HG02970 (cell line): ENCODE results near the gene SSTR5.
"Not testable (repeated sequence)": the region's sequence is repeated elsewhere in the genome, so short reads cannot be mapped to it uniquely, and the experiment has no call there.

Experiments used
- ATAC-seq: cut with Tn5 transposase; IDR thresholded peaks from one replicate; pipeline ENCODE4 v1.9.1; 2021; ENCODE audit warnings: mild to moderate bottlenecking, moderate library complexity, moderate number of reproducible peaks; ENCODE audit not compliant: unreplicated experiment, low FRiP score

The SSTR5 gene

GRCh38 chr16:1072526-1073261 lies at the start of gene SSTR5:
Gene SSTR5 (plus strand): TSS chr16:1072747. CDS start chr16:1078869, 6,122 bp downstream.
- no peak for ATAC-seq

DNA sequence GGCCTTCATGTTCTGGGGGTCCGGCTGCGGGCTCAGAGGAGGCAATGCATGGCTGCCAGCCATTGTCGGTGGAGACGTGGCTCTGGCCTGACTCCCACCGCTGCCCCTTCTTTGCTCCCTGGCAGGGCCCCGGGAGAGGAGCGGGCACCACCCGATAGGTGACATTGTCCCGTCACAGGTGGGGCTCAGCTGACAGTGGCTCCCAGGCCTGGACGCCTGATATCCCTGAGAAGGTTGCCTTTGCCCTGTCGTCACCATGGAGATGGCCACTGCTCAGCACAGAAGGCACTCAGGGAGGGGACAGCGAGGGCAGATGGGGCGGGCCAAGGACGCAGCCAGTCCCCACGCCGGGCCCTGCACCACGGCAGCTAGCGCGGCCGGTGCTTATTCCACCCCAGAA lies 48.4 kb upstream of the SSTR5 start:
- ATAC-seq: no peak

- ATAC-seq: not testable (repeated sequence)
Measured at GRCh38 chr16:1025183-1025809, 47.3 kb upstream of the SSTR5 start.

- no peak for ATAC-seq
Measured at GRCh38 chr16:1026057-1026783, 46.3 kb upstream of the SSTR5 start.

DNA sequence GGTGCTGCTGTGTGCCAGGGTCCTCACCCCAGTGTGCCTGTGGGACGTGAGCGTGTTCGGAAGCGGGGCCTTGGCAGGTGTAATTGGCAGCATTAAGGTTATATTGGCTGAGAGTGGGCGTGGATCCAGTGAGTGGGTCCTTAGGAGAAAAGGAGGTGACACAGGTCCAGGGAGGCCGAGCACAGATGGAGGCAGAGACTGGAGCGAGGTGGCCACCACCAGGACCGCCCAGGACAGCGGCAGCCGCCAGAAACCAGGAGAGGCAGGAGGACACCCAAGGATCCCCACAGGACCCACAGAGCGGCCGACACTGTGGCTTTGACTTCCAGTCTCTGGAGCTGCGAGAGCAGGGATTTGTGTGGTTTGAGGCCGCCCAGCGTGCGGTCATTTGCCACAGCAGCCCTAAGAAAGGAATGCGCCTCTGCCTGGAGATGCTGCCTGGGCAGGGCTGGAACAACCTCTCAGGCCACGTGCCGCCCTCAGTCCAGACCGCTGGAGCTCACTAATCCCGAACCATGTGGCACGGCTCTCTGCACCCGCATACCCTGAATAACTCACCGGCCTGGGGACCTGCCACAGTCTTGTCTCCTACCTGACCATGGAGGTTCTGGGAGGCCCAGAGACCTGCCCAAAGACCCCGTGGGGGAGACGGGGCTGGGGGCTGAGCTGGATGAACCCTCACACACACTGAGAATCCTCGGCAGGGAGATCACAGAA lies 45.6 kb upstream of the SSTR5 start:
- no peak for ATAC-seq

DNA sequence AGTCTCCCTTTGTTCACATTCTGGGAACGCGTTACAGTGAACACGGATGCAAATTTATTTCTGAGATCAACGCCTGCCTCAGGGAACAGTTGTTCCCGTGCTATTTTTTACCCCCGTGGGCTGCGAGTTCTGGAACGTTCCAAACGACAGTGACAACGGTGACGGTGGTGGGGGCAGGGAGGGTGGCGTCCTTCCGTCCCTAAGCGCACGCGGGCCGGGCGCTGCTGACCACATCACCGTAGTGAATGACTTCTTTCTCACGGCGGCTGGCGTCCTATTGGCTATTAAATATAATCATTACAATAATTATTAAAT lies 45.1 kb upstream of the SSTR5 start:
- no peak for ATAC-seq

DNA sequence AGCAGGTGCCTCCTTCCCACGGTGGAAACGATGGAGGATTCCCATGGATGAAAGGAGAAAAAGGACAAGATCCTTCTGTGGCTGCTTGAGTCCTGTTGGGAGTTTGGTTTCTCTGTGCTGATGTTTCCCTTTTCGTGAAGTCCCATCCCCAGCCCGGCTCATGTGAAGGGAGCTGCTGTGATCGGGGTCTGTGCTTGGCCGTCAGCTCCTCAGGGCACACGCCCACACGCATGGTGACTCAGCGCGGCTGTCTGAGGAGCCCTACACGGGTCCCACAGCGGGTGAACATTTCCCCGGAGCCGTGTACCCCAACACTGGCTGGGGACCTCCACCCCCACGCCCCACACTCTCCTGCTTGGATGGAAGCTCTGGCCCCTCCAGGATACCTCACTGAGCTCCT lies 44.5 kb upstream of the SSTR5 start:
- ATAC-seq: no peak

DNA sequence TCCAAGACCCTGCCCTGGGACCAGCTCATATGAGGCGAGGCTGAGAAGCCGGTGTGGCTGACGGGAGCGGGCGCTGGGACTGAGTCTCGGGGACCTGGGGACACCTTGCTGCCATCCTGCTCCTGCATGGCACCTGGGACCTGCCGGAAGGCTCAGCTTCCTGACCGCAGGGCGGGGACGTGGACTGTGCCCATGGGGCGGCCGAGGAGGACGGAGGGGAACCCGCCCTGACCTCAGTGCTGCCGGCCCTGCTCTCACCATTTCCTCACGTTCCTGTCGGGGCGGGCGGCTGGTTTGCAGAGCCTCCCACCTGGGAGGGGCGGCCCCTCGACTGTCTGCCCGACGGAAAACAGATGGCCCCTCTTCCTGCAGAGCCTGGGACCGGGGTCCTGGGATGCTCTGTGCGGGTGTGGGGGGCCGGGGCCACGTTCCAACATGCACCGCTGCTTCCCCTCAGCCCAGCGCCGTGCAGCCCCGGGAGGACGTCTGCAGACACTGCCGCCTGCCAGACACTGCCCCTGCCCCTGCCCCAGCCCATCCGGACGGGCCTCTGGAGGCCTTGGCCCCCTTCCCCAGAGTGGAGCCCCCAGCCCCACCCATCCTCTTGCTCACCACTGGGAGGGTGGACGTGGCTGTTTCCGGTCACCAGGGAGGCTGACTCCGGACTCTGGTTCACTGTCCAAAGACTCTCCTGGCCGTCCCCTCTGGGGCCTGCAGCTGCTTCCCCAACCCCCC lies 43.9 kb upstream of the SSTR5 start:
- no peak for ATAC-seq

GRCh38 chr16:1029259-1029545 lies 43.3 kb upstream of the SSTR5 start:
- no peak for ATAC-seq

- ATAC-seq: no peak
Measured at GRCh38 chr16:1030473-1030901, 42.1 kb upstream of the SSTR5 start.

DNA sequence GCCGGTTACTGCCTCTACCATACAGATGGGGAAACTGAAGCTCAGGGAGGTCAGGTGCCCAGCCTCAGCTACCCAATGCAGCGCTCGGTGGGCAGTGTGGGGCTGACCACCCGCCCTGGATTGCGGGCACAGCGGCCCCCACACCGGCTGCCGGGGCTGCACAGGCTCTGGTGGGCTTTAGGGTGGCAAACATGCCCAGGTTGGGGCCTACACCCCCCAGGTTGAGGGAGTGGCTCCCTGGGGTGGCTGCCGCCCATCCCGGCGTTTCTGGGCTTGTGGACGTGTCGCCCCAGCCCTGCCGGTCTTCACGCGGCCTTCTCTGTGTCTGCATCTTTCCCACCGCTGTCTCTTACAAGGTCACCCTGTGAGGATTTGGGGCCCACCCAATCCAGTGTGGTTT lies 40.9 kb upstream of the SSTR5 start:
- no peak for ATAC-seq

GRCh38 chr16:1032607-1033006 lies 39.9 kb upstream of the SSTR5 start:
- no peak for ATAC-seq

DNA sequence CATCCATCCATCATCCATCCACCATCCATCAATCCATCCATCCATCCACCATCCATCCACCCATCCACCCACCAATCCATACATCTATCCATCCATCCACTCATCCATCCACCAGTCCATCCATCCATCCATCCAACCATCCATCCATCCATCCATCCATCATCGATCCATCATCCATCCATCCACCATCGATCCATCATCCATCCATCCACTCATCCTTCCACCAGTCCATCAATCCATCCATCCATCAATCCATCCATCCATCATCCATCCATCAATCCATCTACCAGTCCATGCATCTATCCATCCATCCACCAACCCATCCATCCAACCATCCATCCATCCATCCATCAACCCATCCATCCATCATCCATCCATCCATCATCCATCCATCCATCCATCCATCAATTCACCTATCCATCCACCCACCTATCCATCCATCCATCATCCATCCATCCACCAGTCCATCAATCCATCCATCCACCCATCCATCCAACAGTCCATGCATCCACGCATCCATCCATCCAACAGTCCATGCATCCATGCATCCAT lies 39.3 kb upstream of the SSTR5 start:
- no peak for ATAC-seq

DNA sequence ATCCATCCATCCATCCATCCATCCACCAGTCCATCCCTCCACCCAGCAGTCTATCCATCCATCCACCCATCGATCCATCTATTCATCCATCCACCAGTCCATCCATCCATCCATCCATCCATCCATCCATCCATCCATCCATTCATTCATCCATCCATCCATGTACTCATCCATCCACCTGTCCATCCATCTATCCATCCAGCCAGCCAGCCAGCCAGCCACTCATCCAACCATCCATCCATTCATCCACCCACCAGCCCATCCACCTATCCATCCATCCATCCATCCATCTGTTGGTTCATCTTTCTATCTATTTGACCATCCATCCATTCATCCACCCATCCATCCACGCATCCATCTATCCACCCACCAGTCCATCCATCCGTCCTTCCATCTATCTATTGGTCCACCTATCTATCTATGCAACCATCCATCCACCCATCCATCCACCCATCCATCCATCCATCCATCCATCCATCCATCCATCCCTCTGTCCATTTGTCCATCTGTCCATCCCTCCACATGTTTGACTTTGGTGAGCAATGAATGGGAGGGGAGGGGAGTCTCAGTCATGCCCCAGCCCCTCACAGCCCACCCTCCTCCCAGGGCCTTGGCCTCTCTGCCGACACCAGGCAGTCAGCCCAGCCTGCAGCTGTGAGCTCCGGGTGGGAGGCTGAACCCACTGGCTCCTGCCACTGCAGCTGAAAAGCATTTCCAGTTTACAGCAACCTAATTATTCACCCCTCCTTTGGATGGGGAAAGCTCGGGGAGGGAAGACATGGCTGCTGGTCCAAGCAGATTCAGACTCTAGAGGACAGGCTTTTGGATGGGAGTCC lies 38.1 kb upstream of the SSTR5 start:
- no peak for ATAC-seq

DNA sequence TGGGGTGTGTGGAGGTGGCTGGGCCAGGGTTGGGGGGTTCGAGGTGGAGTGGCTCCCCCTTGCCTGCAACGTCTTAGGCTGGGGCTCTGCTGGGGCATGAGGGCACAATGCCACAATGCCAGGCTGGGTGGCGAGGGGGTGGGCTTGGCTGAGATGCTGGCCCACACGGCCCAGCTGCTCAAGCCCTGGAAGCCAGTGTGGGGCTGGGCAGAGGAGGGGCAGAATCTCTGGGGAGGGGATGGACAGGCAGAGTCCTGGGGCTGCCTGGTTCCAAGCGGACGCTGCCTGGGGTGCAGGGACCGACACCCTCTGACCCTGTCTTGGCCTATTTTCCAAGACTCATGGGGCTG lies 37.5 kb upstream of the SSTR5 start:
- no peak for ATAC-seq

DNA sequence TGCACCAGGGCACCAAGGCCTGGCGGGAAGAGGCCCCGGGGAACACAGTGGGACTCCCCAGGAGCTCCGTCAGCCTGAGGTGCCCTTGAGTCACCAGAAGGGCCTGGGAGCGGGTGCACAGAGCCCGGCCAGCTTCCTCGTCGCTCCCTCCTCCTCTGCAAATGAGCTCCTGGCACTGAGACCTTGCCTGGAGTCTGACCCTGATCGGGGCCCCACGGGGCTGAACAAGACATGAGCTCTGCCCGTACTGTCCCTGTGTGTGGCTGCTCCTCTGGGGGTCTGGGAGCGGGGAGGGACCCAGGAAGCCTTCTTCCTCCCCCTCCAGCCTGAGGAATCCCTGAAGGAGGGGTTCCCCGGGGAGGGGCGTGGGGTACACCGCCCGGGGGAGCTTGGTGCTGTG lies 36.4 kb upstream of the SSTR5 start:
- no peak for ATAC-seq

DNA sequence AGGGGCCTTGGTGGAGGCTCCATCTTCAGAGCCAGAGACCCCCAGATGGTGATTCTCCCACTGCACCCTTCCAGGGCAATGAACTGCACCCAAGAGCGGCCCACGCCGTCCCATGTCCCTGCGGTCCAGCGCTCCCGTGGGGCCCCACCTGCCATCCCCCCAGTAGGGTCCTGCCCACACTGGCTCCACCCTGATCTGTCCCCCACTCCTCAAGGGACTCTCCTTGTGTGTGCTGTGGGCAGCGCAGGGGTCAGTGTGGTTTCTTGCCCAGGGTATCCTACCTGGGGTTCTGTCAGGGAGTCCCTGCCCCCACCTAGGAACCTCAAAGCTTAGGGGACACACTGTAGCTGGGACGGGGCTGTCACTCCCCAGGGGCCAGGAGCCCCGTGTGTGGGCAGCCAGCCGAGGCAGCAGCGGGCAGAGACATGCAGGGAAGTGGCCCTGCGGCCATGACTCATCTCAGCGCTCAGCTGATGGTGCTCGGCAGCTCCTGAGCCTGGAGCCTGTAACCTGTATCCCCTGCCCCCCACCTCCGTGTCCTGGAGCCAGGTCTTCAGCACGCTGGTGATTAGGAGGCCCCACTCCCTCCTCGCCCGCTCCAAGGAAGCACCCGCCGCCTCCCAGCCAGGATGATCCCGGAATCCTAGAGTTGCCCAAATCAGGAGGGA lies 35.7 kb upstream of the SSTR5 start:
- no peak for ATAC-seq

- ATAC-seq: no peak
Measured at GRCh38 chr16:1037394-1038257, 34.9 kb upstream of the SSTR5 start.
